GM12874 (cell line): ENCODE data around the gene KLHDC8A.
A peak's percentile ranks its signal among the peaks of the same experiment; 100 is the strongest.

Source experiments
- TF ChIP-seq, protein P1 (sequence below): IDR thresholded peaks from 2 replicates; pipeline ENCODE4 v1.5.1; 2011; ENCODE audit warnings: low read depth, mild to moderate bottlenecking, control low read depth, low read length, moderate library complexity; ENCODE audit not compliant: insufficient read depth

Gene KLHDC8A

DNA sequence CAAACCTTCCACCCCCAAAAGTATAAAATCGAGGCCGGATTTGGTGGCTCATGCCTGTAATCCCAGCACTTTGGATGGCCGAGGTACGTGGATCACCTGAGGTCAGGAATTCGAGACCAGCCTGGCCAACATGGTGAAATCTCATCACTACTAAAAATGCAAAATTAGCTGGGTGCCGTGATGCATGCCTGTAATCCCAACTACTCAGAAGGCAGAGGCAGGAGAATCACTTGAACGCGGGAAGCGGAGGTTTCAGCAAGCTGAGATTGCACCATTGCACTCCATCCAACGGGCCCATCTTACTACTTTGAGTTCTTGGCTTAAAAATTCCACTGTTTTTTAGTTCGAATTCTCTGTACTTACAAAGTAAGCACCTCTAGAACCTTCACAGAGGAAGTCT is 11.0 kb downstream of the KLHDC8A start:
- TF ChIP-seq, protein P1, sequence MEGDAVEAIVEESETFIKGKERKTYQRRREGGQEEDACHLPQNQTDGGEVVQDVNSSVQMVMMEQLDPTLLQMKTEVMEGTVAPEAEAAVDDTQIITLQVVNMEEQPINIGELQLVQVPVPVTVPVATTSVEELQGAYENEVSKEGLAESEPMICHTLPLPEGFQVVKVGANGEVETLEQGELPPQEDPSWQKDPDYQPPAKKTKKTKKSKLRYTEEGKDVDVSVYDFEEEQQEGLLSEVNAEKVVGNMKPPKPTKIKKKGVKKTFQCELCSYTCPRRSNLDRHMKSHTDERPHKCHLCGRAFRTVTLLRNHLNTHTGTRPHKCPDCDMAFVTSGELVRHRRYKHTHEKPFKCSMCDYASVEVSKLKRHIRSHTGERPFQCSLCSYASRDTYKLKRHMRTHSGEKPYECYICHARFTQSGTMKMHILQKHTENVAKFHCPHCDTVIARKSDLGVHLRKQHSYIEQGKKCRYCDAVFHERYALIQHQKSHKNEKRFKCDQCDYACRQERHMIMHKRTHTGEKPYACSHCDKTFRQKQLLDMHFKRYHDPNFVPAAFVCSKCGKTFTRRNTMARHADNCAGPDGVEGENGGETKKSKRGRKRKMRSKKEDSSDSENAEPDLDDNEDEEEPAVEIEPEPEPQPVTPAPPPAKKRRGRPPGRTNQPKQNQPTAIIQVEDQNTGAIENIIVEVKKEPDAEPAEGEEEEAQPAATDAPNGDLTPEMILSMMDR: no peak

DNA sequence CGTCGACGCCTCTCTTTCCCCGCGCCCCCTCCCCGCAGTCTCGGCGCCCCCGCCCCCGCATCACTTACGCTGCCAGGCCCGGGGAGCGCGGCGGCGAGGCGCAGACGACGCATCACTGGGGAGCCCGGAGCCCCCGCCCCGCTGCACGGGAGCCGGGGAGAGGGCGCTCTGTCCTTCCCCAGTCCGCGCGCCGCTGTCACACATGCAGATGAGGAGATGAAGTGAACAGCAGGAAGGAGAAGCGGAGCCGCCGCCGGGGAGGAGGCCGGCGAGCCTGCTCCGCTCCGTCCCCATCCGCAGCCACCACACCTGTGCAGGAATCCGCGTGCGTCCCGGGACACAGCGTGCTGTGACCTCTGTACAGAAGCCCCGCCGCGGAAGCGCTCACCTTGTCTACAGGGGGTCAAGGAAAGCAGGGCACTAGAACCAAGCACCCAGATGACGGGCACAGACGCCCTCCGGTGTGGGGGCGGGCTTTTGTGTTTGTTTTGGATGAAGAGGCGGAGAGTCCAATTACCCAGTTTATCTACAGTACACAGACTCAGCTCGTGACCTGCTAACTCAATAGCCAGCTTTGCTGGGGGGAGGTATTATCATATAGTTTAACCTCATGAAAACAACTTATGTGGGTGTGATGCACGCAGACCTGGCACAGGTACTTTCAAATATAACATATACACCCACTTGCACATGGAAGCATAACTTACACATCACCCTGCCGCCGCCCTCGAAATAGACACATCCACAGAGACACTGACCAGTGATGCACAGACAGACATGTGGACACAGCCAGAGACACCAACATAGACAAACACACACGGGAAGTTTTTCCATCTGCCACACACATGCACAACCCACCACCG is 12.4 kb downstream of the KLHDC8A start:
- TF ChIP-seq, protein P1: no peak

DNA sequence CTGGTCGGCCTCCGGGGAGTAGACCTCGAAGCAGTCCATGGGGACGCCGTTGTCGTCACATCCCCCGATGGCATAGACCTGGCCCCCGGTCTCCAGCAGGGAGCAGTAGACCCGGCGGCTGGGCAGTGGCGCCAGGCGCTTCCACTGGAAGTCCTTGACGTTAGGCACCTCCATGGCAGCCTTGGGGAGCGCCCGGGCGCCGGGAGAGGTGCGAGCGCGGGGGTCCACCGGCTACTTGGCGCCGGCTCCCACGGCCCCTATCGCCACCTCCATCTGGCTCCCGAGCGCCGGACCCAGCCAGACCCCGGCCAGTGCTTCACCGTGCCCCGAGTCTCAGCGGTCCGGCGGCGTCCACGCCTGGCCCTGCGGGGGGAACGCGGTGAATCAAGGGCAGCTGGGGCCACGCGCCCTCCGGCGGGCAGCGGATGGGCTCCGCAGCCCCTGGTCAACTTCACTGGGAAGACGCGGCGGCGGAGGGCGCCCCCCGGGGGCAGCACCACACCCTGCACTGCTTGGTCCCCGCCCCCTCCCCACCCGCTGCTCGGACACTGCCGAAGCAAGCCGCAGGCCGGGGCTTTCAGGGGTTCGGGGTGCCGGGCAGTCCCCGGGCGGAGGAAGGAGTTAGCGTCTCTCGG is 13.2 kb downstream of the KLHDC8A start:
- TF ChIP-seq, protein P1: peak; percentile 19

DNA sequence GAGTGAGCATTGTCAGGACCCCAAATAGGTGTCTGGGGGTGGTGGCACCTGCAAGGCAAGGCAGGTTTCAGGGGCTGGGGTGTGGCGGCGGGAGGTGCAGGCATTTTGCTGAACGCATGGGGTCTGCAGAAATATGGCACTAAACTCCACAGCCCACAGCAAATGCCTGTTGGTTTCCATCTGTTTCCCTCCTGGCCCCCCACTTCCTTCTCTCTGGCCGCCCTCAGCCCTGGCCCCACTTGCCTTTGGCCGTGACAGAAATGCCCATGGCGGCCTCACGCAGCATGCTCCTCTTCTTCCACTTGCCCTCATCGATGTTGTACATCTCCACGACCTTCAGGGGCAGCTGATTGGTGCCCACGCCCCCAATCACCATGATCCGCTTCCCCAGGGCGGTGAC is 13.7 kb downstream of the KLHDC8A start:
- TF ChIP-seq, protein P1: no peak

DNA sequence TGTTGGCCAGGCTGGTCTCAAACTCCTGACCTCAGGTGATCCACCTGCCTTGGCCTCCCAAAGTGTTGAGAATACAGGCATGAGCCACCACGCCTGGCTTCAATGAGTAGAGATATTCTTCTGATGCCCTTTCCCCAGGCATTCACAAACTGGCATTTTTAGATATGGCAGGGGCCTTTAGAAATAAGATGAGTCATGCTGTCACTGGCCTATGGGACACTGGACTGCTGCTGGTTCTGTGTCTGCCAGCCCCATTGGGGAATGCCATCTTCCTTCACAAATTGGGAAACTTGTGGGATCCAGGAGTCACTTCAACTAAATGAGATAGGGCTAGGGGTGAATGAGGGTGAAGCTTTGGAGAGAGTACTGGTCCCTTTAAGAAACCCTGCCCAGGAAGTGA is 16.0 kb downstream of the KLHDC8A start:
- TF ChIP-seq, protein P1: no peak

DNA sequence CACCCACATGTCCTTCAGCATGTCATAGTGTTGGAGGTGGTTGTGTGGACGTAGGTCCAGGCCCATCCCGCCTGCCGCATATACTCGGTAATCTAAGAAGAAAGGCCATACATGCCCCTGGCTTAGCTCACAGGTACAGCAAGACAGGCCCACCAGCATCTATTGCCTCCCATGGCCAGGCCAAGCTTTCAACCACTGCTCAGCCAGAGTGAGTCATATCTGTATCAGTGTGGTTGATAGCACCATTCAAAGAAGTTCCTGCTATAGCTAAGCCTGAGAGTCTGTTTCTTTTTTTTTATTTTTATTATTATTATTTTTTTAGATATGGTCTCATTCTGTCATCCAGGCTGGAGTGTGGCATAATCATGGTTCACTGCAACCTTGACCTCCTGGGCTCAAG is 17.0 kb downstream of the KLHDC8A start:
- TF ChIP-seq, protein P1: no peak

DNA sequence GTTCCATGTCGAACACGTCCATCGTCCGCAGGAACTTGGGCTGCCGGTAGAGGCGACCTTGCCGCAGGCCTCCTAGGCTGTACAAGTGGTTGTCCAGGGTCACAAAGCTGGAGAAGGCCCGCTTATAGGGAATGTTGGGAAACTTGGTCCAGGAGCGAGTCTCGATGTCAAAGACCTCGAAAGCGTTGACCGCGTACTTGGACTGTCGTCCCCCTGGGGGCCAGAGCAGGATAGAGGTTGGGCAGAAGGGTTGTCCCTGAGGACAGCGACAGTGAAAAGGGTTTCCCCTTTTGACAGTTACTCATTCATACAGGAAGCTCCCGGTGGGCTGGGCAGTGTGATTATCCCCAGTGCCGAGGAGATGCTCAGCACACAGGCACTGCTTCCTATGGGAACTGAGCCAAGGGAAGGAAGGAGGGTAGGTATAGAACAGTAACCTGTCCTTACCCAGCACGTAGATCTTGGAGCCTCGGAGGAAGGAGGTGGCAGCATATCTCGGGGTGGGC is 17.5 kb downstream of the KLHDC8A start:
- TF ChIP-seq, protein P1: no peak
